Measurements from ENCODE around the gene GSC2.
A peak's percentile ranks its signal among the peaks of the same experiment; 100 is the strongest.
"Not testable (repeated sequence)": the region's sequence is repeated elsewhere in the genome, so short reads cannot be mapped to it uniquely, and the experiment has no call there.

Gene GSC2

GRCh38 chr22:19178065-19178656, 28.1 kb upstream of the GSC2 start:
- peak; percentile 63 for DNase-seq (ENCODE audit: low spot score)

GRCh38 chr22:19177164-19178064, 27.3 kb upstream of the GSC2 start:
- no peak for DNase-seq (ENCODE audit: low spot score)

GRCh38 chr22:19176732-19177131, 26.6 kb upstream of the GSC2 start:
- DNase-seq (ENCODE audit: low spot score), result no peak

GRCh38 chr22:19176175-19176643, 26.1 kb upstream of the GSC2 start:
- DNase-seq (ENCODE audit: low spot score), result no peak

DNA sequence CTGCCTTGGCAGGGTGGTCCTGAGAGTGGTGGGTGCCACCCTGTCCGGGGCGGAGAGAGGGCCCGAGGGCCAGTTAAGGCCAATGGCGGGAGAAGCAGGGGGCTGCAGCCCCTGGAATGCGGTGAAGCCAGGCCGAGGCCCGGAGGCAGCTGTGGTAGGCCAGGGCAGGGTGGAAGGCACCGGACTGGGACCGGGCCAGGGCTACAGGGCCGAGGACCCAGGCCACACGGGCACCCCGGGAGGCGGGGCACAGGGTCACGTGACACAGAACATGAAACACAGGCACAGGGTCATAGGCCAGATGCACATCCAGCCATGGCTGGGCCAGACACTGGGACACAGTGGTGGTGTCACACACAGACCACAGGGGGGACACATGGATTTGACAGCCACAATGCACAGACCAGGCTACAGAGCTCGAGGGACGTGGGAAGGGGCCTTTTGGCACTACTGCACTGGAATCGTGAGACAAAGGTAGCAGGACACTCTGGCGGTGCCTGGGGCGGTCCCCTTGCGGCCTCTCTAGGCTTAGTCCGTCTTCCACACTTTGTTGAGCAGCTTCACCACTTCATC, 25.6 kb upstream of the GSC2 start:
- no peak for DNase-seq (ENCODE audit: low spot score)

- DNase-seq (ENCODE audit: low spot score), result no peak
These were observed 25.0 kb upstream of the GSC2 start for GRCh38 chr22:19175026-19175601.

- peak; percentile 76 for DNase-seq (ENCODE audit: low spot score)
These were observed 24.3 kb upstream of the GSC2 start for GRCh38 chr22:19174106-19175025.

- DNase-seq (ENCODE audit: low spot score), result no peak
These were observed 23.2 kb upstream of the GSC2 start for GRCh38 chr22:19173047-19174035.

DNA sequence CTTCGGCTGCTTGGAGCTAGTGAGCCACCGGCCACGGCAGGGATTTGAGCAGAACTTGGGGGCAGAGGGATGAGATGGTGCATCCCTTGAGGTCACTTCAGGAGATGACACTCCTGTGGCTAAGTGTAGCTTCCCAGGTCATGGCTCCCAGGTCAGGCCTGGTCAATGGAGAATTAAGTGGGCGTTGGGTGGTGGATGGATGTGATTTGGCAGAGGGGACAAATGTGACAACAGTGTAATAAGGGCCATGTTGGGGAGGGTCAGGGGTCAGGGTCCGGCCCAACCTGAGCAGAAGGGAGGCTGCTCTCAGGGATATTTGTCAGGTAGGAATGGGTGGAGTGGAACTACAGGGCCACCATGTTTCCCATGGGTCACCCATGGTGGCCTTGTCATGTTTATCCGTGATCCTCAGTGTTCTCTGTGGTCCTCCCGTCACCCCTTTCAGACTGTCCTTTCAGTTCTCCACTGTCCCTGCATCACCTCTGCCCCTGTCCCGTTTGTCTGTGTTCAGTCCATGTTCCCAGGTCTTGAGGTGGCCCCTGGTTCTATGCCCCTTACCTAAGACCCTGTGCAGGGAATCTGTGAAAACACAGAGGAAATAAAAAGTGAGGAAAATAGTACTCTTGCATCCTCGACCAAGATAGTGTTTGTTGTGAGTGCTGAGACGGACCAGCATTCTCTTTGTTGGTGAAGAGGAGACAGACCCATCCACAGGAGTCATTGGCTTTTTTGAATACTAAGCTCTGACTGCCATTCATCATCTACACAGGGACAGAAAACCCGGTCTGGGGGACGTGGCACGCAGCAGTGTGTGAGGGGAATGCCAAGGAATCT, 22.3 kb upstream of the GSC2 start:
- no peak for DNase-seq (ENCODE audit: low spot score)

DNA sequence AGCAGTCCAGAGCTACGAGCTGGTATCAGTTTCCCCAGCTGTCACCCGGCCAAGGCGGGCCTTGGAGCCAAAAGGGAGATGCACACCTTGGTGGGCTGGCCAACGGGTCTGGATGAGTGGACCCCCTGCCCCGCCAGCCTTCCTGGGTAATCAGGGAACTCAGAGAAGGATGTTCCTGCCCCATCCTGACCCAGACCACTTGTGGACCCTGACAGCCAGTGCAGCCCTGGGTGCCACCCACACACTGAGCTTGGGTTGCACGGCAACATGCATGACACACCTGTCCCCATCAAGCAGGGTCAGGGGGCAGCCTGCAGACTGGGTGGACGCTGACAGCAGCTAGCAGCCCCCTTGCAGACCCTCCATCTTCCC, 19.8 kb upstream of the GSC2 start:
- DNase-seq (ENCODE audit: low spot score), result no peak

DNA sequence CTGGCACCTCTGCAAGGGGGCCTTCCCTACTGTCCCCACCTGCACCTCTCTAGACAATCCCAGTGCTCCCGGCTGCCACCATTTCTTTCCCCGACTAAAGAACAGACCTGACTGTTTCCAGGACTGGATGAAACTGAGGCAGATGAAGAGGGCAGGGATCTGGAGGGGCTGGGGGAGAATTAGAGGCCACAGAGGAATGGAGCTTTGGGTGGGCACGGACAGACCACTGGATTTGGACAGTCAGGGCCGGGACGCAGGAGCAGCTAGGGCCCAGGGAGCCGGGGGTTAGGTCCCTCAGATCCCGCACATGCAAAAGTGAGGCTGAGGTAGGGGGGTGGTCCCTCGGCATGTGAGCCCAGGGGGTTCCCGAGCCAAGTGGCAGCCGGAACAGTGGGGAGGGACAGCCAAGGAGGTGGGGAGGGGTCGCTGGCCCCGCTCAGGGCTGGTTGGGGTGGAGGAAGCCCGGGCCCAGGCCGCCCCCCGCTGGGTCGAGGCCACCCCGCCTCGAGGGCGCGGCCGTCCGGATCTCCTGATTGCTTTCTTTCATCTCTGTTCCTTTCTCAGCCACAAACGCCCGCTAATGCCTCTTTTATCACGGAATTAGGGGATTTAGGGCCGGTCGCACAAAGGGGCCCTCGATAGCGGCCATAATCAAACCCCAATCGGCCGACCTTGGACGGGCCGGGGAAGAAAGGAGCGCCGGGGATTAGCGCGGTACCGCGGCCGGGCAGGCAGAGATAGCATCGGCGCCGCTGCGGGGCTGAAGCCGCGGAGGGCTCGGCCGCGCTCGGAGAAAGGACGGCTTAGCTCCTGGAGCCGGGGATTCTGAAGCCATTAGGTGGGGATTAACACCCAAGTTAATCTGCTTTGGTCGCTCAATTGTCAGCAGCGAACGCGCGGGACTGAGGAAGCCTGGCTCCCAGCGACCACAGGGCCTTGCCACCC, 19.2 kb upstream of the GSC2 start:
- DNase-seq (ENCODE audit: low spot score), result no peak

GRCh38 chr22:19168088-19168890, 18.2 kb upstream of the GSC2 start:
- no peak for DNase-seq (ENCODE audit: low spot score)

DNA sequence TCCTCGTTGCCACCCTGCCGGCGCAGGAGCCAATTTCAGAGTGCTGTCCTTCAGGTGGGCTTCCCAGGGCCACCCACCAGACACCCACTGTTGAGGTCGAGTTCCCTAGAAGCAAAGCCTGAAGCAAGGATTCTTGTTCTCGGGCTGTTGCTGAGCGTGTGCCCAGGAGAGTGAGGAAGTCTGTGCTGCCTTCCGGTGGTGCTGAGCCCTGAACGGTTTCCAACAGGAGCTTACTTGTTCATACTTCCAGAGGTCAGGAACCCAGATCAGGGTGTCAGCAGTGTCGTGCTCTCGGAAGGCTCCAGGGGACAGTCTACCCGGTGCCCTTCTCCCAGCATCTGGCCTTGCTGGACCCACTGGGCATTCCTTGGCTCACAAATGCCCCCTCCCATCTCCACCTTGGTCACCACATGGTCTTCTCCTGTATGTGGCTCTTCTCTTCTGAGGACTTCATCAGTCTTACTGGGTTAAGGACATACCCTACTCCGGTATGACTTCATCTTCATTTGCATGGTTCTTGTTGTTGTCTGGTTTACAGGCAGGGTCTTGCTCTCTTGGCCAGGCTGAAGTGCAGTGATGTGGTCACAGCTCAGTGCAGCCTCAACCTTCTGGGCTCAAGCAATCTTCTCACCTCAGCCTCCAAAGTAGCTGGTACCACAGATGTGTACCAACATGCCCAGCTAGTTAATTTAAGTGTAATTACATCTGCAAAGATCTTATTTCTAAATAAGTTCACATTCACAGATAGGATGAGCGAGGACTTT, 17.2 kb upstream of the GSC2 start:
- DNase-seq (ENCODE audit: low spot score), result no peak

DNA sequence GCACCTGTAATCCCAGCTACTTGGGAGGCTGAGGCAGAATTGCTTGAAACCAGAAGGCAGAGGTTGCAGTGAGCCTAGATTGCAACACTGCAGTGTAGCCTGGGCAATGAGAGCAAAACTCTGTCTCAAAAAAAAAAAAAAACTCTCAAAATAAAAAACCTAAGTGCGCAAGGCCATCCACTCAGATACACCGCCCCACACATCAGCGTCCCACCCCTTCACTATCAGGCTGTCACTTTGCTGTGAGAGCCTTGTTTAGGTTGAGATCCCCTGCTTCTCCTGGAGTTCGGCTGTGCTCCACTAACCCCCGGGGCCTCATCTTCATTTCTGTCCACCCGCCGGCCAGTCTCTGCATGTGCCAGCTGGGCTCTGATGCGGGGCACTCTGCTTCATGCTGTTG, 16.3 kb upstream of the GSC2 start:
- no peak for DNase-seq (ENCODE audit: low spot score)

DNA sequence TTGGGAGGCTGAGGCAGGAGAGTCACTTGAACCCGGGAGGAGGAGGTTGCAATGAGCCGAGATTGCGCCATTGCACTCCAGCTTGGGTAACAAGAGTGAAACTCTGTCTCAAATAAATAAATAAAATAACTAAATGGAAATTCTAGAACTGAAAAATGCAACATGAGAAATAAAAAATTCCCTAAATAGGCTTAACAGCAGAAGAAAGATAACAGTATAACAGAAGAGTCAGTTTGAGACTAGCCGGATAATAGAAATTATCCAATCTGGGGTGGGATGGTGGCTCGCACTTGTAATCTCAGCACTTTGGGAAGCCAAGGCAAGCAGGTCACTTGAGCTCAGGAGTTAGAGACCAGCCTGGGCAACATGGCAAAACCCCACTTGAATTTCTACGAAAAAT, 14.3 kb upstream of the GSC2 start:
- DNase-seq (ENCODE audit: low spot score), result no peak

DNA sequence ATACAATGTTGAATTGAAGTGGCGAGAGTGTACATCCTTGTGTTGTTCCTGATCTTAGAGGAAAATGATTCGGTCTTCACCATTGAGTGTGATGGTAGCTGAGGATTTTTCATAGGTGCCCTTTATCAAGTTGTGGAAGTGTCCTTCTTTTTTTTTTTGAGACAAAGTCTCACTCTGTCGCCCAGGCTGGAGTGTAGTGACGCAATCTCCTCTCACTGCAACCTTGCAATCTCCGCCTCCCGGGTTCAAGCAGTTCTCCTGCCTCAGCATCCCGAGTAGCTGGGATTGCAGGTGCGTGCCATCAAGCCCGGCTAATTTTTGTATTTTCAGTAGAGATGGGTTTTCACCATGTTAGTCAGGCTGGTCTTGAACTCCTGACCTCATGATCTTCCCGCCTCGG, 8.6 kb upstream of the GSC2 start:
- not testable (repeated sequence) for DNase-seq (ENCODE audit: low spot score)

GRCh38 chr22:19156109-19156508, 6.0 kb upstream of the GSC2 start:
- not testable (repeated sequence) for DNase-seq (ENCODE audit: low spot score)
